Hepatocyte (in vitro differentiated cells): ENCODE data around the gene SMIM43. TPM values are rescaled to one million over a fixed set of nuclear protein-coding genes. Genes with fewer than 3 reads are reported as not detected.
A peak's percentile ranks its signal among the peaks of the same experiment; 100 is the strongest.

Source experiments
- DNase-seq: peaks from one replicate; pipeline ENCODE4 v3.0.0-alpha.2; 2016; ENCODE audit warnings: low spot score
- H2AFZ ChIP-seq: fragments of 200-600 bp; sonication (generic); 2 replicates; pipeline ENCODE4 v1.6.0; 2016; ENCODE audit warnings: antibody characterized with exemption, mild to moderate bottlenecking
- H3K27ac ChIP-seq: fragments of 200-600 bp; sonication (generic); 2 replicates; pipeline ENCODE4 v1.5.1; 2016; ENCODE audit warnings: mild to moderate bottlenecking
- H3K27me3 ChIP-seq: fragments of 200-600 bp; sonication (generic); 2 replicates; pipeline ENCODE4 v1.6.1; 2016
- H3K36me3 ChIP-seq: fragments of 200-600 bp; sonication (generic); replicated peaks from 2 replicates; pipeline ENCODE4 v1.5.1; 2016; ENCODE audit warnings: low read depth; ENCODE audit not compliant: insufficient read depth
- H3K4me1 ChIP-seq: fragments of 200-600 bp; sonication (generic); 2 replicates; pipeline ENCODE4 v1.5.1; 2016; ENCODE audit warnings: mild to moderate bottlenecking, moderate library complexity; ENCODE audit not compliant: insufficient read depth
- H3K4me2 ChIP-seq: fragments of 200-600 bp; sonication (generic); 2 replicates; pipeline ENCODE4 v1.6.0; 2016
- H3K4me3 ChIP-seq: fragments of 200-600 bp; sonication (generic); 2 replicates; pipeline ENCODE4 v1.5.1; 2016; ENCODE audit warnings: mild to moderate bottlenecking
- H3K79me2 ChIP-seq: fragments of 200-600 bp; sonication (generic); 2 replicates; pipeline ENCODE4 v1.6.0; 2017; ENCODE audit warnings: mild to moderate bottlenecking
- H3K9me2 ChIP-seq: fragments of 200-600 bp; sonication (generic); replicated peaks from 2 replicates; pipeline ENCODE4 v1.6.0; 2017; ENCODE audit warnings: mild to moderate bottlenecking; ENCODE audit not compliant: insufficient read depth
- H3K9me3 ChIP-seq: fragments of 200-600 bp; sonication (generic); 2 replicates; pipeline ENCODE4 v1.5.1; 2016; ENCODE audit warnings: low read depth, mild to moderate bottlenecking
- H4K20me1 ChIP-seq: fragments of 200-600 bp; sonication (generic); 2 replicates; pipeline ENCODE4 v1.6.0; 2016; ENCODE audit warnings: mild to moderate bottlenecking; ENCODE audit not compliant: insufficient read depth, poor library complexity, severe bottlenecking
- CTCF ChIP-seq: fragments of 200-600 bp; sonication (generic); IDR thresholded peaks from 2 replicates; pipeline ENCODE4 v1.5.1; 2016; ENCODE audit warnings: antibody characterized with exemption, mild to moderate bottlenecking; ENCODE audit not compliant: poor library complexity
- EZH2 ChIP-seq: fragments of 200-600 bp; sonication (generic); IDR thresholded peaks from 2 replicates; pipeline ENCODE4 v1.6.1; 2016; ENCODE audit warnings: antibody characterized with exemption, mild to moderate bottlenecking, borderline replicate concordance
- EZH2phosphoT487 ChIP-seq: fragments of 200-600 bp; sonication (generic); IDR thresholded peaks from one replicate; pipeline ENCODE4 v1.6.1; 2018; ENCODE audit warnings: antibody characterized with exemption, mild to moderate bottlenecking, low read depth, moderate library complexity; ENCODE audit not compliant: unreplicated experiment, severe bottlenecking
- WGBS: methylation state at CpG from one replicate; pipeline ENCODE4 v1.1.6; 2016; ENCODE audit warnings: low lambda C conversion rate; ENCODE audit errors: missing lambda C conversion rate; 5-methylcytosine and 5-hydroxymethylcytosine counted together
- polyA plus RNA-seq: library from polyadenylated mRNA; unstranded; fragments of >200 nt; fragmentation: Nextera tagmentation; extraction: Ambion mirVana; gene quantifications from 2 replicates; pipeline ENCODE4 v1.2.1, GENCODE V29; 2016
- total RNA-seq: library from RNA; depleted of rRNA; stranded (reverse); fragments of >200 nt; gene quantifications from 2 replicates; pipeline ENCODE4 v1.2.3, GENCODE V29; 2014

The SMIM43 gene
- total and polyA plus RNA-seq, 2 experiments from 2014 or later = 0.95 TPM; not detected in 1

GRCh38 chr4:121717680-121718237 is 47.2 kb downstream of the SMIM43 start:
- Histone ChIP-seq H3K9me2 (no peaks in the 10 kb centered on the region), H3K4me2 (no peak overlapping the region), H3K27ac (no peak overlapping the region), H2AFZ (no peak overlapping the region), H3K9me3 (no peaks in the 10 kb centered on the region), H3K4me1 (peaks cover 5% of the 10 kb centered on the region), H4K20me1 (no peaks in the 10 kb centered on the region), H3K79me2 (no peaks in the 10 kb centered on the region), H3K4me3 (no peak overlapping the region), H3K27me3 (no peaks in the 10 kb centered on the region), H3K36me3 (no peaks in the 10 kb centered on the region)
- DNase-seq = no peak
- 70% methylated on average over 4 of the region's 4 CpGs for WGBS
- TF ChIP-seq EZH2 (no peak), CTCF (no peak), EZH2phosphoT487 (no peak)

GRCh38 chr4:121714548-121714947 is 50.4 kb downstream of the SMIM43 start:
- no peak overlapping the region for H3K4me3 ChIP-seq

GRCh38 chr4:121712783-121713182 is 52.2 kb downstream of the SMIM43 start:
- H3K27ac ChIP-seq = peak overlapping the region; percentile 93
- H3K36me3 ChIP-seq = no peaks in the 10 kb centered on the region
- H3K4me3 ChIP-seq = no peak overlapping the region
- no peaks in the 10 kb centered on the region for H3K27me3 ChIP-seq
- no peaks in the 10 kb centered on the region for H4K20me1 ChIP-seq
- H2AFZ ChIP-seq = no peak overlapping the region
- no peak for DNase-seq
- no peaks in the 10 kb centered on the region for H3K9me2 ChIP-seq
- H3K4me2 ChIP-seq = no peak overlapping the region
- TF ChIP-seq EZH2phosphoT487 (no peak), EZH2 (no peak), CTCF (no peak)
- H3K4me1 ChIP-seq = peaks cover 9% of the 10 kb centered on the region
- WGBS = 92% methylated on average over 4 of the region's 4 CpGs
- H3K79me2 ChIP-seq = no peaks in the 10 kb centered on the region
- H3K9me3 ChIP-seq = no peaks in the 10 kb centered on the region

More at GRCh38 chr4:121714548-121714947, 50.4 kb downstream of the SMIM43 start:
- Histone ChIP-seq H3K9me2 (no peaks in the 10 kb centered on the region), H3K27ac (no peak overlapping the region), H3K4me1 (peaks cover 9% of the 10 kb centered on the region), H4K20me1 (no peaks in the 10 kb centered on the region), H3K36me3 (no peaks in the 10 kb centered on the region), H3K4me2 (no peak overlapping the region), H3K79me2 (no peaks in the 10 kb centered on the region), H2AFZ (no peak overlapping the region), H3K9me3 (no peaks in the 10 kb centered on the region), H3K27me3 (no peaks in the 10 kb centered on the region)
- TF ChIP-seq EZH2 = no peak
- no peak for TF ChIP-seq CTCF
- TF ChIP-seq EZH2phosphoT487 = no peak
- DNase-seq = no peak
- WGBS = 95% methylated on average over 4 of the region's 4 CpGs
